Mucosa of descending colon (tissue), 3 donors: ENCODE data around the gene PLEKHG3. TPM values are rescaled to one million over a fixed set of nuclear protein-coding genes. Genes with fewer than 3 reads are reported as not detected.
A peak's percentile ranks its signal among the peaks of the same experiment; 100 is the strongest.

Source experiments
- ATAC-seq: fragments of 200-7000 bp; cut with Tn5 transposase; one replicate; pipeline ENCODE4 v1.9.1; 2020; ENCODE audit warnings: mild to moderate bottlenecking, moderate library complexity
- DNase-seq, 3 donors: peaks; one replicate each; pipeline ENCODE4 v3.0.0-alpha.2; 2020
- H3K36me3 ChIP-seq: fragments of 200-600 bp; one replicate; pipeline ENCODE4 v1.8.0; 2021; ENCODE audit warnings: low read depth, mild to moderate bottlenecking
- H3K4me1 ChIP-seq: fragments of 200-600 bp; one replicate; pipeline ENCODE4 v1.8.0; 2021; ENCODE audit warnings: low read depth, mild to moderate bottlenecking
- H3K4me3 ChIP-seq: fragments of 200-600 bp; one replicate; pipeline ENCODE4 v1.8.0; 2021; ENCODE audit warnings: mild to moderate bottlenecking
- H3K9me3 ChIP-seq: fragments of 200-600 bp; one replicate; pipeline ENCODE4 v1.8.0; 2021; ENCODE audit warnings: mild to moderate bottlenecking
- intact Hi-C, 2 donors: fragments of 100-400 bp; cut with DNase I in 1 of 2; cut with micrococcal nuclease in 1 of 2; formaldehyde crosslinking; loops; one replicate each; pipeline versions ENCODE4 v1.11.0 to v1.11.1; 2022; cut with DNase I, micrococcal nuclease
- total RNA-seq, 3 donors: library from RNA; stranded (reverse); fragmentation: NEBNext Ultra II Directional in 2 of 3; extraction: Animal tissue kit (Norgen Biotek cat#: 25700) in 2 of 3; gene quantifications; one replicate each; pipeline versions ENCODE4 v1.2.1 to v1.2.4, GENCODE V29; 2021 to 2023
- TF ChIP-seq, protein P1 (sequence below): fragments of 200-600 bp; IDR thresholded peaks from one replicate; pipeline ENCODE4 v1.8.0; 2022; ENCODE audit warnings: antibody characterized with exemption, mild to moderate bottlenecking
- donor health status: DM: no; HTN: no; CAD: no; lungs with moderate emphysema.
- donor health status: DM: no; HTN: no; CAD: no.
- donor health status: DM: no; HTN: yes; CAD: no.

PLEKHG3 gene
- total RNA-seq, 3 donors from 2014 or later, result 72.0 to 96.6 (median 91.4) TPM

DNA sequence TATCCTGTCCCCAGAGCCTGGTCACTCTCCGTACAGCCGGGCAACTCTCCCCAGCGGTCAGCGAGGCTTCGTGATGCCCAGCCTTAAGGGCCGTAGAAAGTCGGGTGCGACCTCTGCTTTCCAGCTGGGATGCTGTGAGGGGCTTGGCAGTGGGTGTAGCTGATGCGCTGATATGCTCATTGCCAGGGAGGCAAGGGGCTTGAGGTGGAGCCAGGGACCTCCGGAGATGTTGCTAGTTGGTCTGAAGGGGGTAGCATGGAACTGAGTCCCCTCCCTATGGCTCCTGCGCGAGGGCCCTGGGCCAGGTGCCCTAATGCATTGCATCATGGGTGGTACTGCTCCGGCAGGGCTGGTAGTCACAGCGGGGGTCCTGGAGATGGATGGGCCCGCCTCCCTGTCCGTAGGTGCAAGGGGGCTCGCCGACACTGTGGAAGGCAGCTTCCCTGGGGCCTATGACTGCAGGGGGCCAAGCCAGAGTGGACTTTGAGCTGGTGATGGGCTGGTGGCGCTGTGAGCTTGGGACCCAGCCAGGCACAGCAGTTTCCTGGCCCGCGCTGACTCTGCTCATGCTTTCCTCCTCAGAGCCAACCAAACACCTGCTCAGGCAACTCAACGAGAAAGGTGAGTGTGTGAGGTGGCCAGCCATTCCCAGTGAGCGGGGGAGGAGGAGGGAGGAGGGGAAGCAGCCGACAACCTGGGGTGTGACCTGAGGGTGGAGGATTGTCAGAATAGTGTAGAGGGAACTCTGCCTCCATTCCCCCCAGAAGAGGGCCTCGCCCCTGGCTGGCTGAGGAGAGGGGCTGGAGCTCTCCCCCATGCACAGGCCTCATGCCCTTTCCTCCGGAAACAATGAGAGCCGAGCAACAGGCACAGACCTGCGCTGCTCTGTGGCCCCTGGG lies 32.3 kb downstream of the PLEKHG3 start:
- intact Hi-C loops, result no loop called here
- ATAC-seq (peak; percentile 92), DNase-seq (peak; percentile 76 to 80 (median 76))
- Histone ChIP-seq H3K9me3 (no peaks in the 10 kb centered on the region), H3K36me3 (peaks cover 16% of the 10 kb centered on the region), H3K4me3 (no peak overlapping the region), H3K4me1 (peaks cover 26% of the 10 kb centered on the region)
- TF ChIP-seq, protein P1, sequence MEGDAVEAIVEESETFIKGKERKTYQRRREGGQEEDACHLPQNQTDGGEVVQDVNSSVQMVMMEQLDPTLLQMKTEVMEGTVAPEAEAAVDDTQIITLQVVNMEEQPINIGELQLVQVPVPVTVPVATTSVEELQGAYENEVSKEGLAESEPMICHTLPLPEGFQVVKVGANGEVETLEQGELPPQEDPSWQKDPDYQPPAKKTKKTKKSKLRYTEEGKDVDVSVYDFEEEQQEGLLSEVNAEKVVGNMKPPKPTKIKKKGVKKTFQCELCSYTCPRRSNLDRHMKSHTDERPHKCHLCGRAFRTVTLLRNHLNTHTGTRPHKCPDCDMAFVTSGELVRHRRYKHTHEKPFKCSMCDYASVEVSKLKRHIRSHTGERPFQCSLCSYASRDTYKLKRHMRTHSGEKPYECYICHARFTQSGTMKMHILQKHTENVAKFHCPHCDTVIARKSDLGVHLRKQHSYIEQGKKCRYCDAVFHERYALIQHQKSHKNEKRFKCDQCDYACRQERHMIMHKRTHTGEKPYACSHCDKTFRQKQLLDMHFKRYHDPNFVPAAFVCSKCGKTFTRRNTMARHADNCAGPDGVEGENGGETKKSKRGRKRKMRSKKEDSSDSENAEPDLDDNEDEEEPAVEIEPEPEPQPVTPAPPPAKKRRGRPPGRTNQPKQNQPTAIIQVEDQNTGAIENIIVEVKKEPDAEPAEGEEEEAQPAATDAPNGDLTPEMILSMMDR, result no peak

DNA sequence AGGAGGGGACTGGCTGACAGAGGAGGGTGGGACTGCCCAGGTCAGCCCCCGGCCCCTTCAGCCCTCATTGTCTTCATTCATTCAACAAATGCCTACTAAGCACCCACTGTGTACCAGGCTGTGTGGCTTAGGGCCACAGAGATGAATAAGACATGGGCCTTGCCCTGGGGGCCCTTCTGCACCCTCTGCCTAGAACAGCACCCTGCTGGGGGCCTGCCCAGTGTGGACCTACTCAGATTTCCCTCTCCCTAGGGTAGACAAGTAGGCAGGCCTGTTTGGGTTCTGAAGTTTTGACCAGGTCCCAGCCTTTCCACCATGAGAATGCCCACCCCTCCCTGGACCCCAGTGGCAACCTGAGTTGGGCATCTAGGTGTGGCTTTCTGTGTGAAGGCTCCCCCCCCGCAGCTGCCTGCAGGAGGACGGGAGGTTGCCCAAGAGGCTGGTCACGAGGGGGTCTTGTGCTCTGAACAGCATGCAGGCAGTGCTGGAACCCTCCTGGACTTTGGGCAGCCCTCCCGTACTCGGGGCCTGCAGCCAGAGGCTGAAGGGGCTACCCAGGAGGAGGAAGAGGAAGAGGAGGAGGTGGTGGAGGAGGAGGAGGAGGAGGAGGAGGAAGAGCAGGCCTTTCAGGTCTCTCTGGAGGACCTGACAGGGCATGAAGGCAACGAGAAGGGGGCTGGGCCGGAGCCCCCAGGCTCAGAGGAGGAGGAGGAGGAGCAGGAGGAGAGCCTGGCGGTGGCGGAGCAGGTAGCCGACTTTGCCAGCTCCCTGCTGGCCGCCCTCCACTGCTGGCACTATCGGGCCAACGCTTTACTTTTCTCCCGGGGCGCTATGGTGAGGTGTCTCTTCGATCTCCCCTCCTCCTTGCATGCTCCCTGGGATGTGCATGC lies 33.4 kb downstream of the PLEKHG3 start:
- H3K4me3 ChIP-seq, result no peak overlapping the region
- peaks cover 19% of the 10 kb centered on the region for H3K36me3 ChIP-seq
- H3K9me3 ChIP-seq, result no peaks in the 10 kb centered on the region
- TF ChIP-seq, protein P1, result no peak
- H3K4me1 ChIP-seq, result peaks cover 26% of the 10 kb centered on the region
- intact Hi-C loops, result no loop called here
- ATAC-seq (no peak), DNase-seq (peak in 1 of 3 donors; percentile 53)

DNA sequence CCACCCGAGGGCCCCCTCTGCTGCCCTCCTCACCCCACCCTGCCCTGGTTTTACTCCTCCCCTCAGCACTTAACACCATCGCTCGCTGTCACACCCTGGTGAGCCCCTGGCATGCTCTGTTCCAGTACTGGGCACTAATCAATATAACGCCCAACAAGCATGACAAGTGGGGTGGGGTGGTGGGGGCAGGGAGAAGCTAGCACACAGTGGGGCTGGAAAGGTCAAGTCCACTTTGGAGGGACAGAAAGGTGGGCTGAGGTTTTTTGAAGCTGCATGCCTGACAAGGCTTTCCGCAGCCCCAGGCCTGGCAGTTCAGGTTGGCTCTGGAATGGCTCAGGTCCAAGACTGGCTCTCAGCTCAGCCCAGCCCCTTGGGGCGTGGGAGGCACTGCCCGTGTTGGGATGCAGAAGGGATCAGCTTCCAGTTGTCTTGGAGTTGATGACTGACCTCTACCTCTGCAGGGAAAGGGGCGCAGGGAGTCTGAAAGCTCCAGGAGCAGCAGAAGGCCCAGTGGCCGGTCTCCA lies 34.1 kb downstream of the PLEKHG3 start:
- TF ChIP-seq, protein P1, result no peak
- Histone ChIP-seq H3K4me1 (peaks cover 26% of the 10 kb centered on the region), H3K36me3 (peaks cover 19% of the 10 kb centered on the region), H3K4me3 (no peak overlapping the region), H3K9me3 (no peaks in the 10 kb centered on the region)
- intact Hi-C loops, result no loop called here
- DNase-seq, result peak in 1 of 3 donors; percentile 40
- no peak for ATAC-seq

DNA sequence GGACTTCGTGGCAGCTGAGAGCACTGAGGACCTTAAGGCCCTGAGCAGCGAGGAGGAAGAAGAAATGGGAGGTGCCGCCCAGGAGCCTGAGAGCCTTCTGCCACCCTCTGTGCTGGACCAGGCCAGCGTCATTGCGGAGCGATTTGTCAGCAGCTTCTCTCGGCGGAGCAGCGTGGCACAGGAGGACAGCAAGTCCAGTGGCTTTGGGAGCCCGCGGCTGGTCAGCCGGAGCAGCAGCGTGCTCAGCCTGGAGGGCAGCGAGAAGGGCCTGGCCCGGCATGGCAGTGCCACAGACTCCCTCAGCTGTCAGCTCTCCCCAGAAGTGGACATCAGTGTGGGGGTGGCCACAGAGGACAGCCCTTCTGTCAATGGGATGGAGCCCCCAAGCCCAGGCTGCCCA lies 37.0 kb downstream of the PLEKHG3 start:
- DNase-seq, result no peak
- H3K9me3 ChIP-seq, result no peaks in the 10 kb centered on the region
- intact Hi-C loops, result no loop called here
- TF ChIP-seq, protein P1, result no peak
- peaks cover 19% of the 10 kb centered on the region for H3K36me3 ChIP-seq
- ATAC-seq, result no peak
- no peak overlapping the region for H3K4me3 ChIP-seq
- H3K4me1 ChIP-seq, result peaks cover 13% of the 10 kb centered on the region

DNA sequence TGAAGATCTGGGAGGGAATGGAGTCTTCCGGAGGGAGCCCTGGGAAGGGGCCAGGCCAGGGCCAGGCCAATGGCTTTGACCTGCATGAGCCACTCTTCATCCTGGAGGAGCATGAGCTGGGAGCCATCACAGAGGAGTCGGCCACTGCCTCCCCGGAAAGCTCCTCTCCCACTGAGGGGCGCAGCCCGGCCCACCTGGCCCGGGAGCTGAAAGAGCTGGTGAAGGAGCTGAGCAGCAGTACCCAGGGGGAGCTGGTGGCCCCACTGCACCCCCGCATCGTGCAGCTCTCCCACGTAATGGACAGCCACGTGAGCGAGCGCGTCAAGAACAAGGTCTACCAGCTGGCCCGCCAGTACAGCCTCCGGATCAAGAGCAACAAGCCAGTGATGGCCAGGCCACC lies 37.7 kb downstream of the PLEKHG3 start:
- Histone ChIP-seq H3K9me3 (no peaks in the 10 kb centered on the region), H3K4me1 (peaks cover 5% of the 10 kb centered on the region), H3K36me3 (peaks cover 19% of the 10 kb centered on the region), H3K4me3 (no peak overlapping the region)
- intact Hi-C loops, result no loop called here
- ATAC-seq (no peak), DNase-seq (no peak)
- TF ChIP-seq, protein P1, result no peak
